Activated CD4-positive, alpha-beta T cell treated with anti-CD3 and anti-CD28 coated beads, Interleukin-2, amount 50 U/mL, for 4 hours (primary cell): Measurements from ENCODE around the gene OR2S2.
"Not testable (repeated sequence)": the region's sequence is repeated elsewhere in the genome, so short reads cannot be mapped to it uniquely, and the experiment has no call there.

Source experiments
- DNase-seq, 2 experiments: peaks; one replicate each; pipeline ENCODE4 v3.0.0-alpha.2; 2020

The OR2S2 gene, protein sequence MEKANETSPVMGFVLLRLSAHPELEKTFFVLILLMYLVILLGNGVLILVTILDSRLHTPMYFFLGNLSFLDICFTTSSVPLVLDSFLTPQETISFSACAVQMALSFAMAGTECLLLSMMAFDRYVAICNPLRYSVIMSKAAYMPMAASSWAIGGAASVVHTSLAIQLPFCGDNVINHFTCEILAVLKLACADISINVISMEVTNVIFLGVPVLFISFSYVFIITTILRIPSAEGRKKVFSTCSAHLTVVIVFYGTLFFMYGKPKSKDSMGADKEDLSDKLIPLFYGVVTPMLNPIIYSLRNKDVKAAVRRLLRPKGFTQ

DNA sequence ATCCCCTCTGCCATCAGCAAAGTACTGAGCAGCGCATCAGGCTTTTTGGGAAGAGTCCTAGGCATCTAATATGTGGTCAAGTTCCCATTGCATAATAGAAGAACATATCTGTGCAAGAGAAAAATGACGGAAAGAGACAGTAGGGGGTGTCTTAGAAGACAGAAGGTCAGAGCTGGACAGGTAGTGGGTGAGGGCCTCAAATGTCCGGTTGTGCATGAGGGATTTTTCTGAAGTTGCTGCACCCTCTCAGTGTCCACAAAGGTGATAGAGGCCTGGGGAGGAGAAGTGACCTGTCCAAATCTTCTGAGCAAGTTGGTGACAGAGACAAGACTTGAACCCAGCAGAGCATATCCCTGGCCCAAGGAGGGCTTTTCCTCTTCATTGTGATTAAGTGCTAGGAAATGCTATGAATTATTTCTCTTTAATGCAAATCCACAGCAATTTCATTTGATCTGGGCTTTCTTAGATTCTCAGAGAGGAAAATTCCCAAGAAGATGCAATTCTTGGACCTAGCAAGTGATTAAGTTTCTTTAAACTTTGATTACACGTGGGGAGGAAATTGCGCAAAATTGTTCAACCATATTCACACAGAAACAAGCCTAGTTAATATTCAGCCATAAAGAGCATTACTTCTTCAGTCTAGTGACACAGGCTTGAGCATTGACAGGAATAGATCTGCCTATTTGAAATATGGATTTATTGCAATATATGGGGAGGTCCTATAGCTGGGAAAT lies at the start of gene OR2S2:
TSS of gene OR2S2 (minus strand) at position 51 of the 734 bp plus-strand sequence. CDS start 56 bp downstream, outside the sequence.
- no peak for DNase-seq

DNA sequence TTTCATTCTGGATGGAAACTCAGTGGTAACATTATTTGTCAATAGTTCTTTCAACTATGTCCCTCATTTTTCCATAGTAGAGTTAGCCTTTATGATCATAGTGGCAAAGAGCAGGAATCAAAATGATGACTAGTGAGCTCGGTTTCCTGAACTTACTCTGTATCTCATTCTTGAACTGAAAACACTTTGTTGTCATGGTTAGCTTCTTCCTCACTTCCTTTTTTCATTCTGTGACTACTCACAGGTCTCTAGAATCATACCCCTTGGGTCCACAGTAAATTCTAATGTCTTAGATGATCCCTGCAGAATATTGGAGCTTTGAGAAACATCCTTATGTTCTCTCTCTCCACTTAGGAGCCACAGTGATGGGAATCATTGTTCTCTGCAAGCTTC lies 49.4 kb upstream of the OR2S2 start:
- DNase-seq: no peak

DNA sequence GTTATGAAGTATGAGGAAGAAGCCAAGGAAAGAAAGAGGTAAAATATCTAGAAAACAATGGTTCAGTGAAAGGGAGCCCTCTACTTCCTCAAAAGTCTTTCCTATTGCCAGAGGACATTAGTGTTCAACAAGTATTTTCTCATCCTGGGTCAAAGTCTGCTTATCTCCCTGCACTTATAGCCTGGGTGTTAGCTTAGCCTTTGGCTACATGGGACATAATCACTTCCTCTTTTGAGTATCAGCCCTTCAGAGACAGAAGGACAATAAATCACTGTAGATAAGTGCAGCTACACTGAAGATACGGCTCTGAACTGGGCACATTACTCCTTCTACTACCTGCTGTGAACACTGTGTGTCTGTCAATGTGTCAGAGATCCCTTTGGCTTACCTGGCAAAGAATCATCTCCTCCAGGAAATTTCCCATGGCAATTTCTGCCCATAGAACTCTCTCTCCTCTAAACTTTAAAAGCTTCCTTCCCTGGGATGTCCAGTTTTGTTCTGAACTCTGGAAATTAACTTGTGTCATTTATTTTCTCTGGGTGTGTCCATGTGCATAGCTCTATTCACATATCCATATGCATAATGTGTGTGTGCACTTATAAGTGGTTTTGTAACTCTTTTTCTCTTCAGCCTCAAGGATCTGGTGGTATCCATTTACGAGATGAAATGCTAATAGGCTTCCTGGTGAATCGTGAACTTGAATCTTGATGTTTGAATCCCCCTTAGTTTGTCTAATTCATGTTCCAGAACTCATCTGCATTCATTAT lies 48.8 kb upstream of the OR2S2 start:
- DNase-seq: no peak

GRCh38 chr9:36005891-36006290 lies 47.9 kb upstream of the OR2S2 start:
- no peak for DNase-seq

DNA sequence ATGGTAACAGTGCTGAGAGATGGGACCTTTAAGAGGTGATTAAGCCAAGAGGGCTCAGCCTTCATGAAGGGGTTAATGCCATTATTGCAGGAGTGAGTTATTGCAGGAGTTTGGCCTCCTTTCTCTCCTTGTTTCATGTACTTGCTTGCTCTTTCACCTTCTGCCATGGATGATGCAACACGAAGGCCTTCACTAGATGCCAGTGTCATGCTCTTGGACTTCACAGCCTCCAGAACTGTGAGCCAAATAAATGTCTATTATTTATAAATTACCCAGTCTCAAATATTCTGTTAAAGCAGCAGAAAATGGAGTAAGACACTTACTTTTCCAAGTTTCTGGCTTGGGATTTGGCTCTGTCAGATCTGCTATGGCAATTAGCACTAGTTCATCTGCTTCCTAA lies 40.4 kb upstream of the OR2S2 start:
- no peak for DNase-seq

DNA sequence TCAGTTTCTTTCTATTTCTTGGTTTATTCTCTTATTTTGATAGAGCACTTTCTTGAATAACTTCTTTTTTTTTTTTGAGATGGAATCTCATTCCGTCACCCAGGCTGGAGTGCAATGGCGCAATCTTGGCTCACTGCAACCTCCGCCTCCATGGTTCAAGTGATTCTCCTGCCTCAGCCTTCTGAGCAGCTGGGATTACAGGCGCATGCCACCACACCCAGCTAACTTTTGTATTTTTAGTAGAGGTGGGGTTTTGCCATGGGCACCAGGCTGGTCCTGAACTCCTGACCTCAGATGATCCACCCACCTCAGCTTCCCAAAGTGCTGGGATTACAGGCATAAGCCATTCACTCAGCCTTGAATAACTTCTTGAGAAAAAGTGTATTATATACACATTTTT lies 39.1 kb upstream of the OR2S2 start:
- not testable (repeated sequence) for DNase-seq

- no peak for DNase-seq
Measured at GRCh38 chr9:35996358-35996970, 38.5 kb upstream of the OR2S2 start.

GRCh38 chr9:35994959-35995358 lies 37.0 kb upstream of the OR2S2 start:
- DNase-seq: no peak

DNA sequence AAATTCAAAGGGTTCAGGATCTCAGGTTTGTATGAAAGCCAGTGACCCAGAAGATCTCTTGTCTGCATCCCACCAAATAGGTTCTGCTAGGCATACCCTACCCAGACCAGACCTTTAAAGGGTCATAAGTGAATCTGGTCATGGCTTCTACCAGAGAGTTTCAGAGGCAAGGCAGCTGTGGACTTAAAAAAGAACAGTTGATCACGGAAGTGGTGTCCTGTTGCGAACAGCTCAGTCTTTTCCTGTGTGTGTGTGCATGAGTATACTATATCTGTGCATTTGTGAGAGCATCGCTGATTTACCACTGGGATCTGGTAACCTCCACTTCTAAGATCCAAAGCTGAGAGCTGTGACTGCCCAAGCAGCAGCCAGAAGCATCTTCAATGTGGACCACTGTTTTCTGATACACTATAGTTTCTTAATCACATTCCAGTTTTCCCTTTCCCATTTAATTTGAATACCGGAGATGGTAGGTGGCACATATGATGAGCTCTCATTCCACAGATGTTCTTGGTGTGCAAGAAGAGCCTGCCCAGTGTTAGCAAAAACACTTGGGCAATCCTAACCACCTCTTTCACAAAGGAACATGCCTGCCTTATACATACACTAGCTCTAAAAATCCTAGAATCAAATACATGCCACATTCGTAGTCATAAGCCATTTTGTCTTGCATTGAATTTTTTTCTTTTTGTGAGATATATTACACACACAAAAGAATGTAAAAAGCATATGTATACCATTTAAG lies 36.2 kb upstream of the OR2S2 start:
- no peak for DNase-seq

- not testable (repeated sequence) for DNase-seq
Measured at GRCh38 chr9:35993136-35993535, 35.2 kb upstream of the OR2S2 start.

DNA sequence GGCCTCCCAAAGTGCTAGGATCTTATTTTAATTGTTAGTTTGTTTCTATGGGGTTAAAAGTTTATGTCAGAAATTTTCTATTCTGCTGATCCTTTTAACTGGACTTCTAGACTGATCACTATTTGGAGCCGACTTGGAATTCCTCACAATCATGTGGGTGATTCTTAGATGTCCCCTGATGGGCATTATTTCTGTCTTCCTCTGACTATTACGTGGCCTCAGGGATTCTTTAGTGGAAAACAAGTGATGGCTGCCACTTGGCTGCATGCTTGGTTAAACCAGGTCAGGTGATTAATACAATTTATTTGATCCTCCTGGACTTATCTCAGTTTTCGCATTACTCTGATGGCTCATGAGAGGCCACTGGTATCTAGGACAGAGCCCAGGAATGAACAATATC lies 32.2 kb upstream of the OR2S2 start:
- DNase-seq: no peak

GRCh38 chr9:35984021-35984420 lies 26.1 kb upstream of the OR2S2 start:
- no peak for DNase-seq

DNA sequence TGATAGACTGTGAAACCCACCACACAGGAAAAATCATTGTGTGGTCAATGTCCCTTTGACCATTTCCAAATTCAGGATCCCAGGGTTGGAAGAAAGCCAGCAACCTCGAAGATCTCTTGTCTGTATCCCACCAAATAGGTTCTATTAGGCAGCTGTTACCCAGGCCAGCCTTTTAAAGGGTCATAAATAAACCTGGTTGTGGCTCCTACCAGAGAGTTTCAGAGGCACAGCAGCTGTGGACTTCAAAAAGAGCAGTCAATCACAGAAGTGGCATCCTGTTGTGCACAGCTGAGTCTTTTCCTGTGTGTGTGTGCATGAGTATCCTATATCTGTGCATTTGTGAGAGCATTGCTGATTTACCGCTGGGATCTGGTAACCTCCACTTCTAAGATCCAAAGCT lies 23.7 kb upstream of the OR2S2 start:
- no peak for DNase-seq

- DNase-seq: no peak
Measured at GRCh38 chr9:35980289-35981011, 22.5 kb upstream of the OR2S2 start.

- no peak for DNase-seq
Measured at GRCh38 chr9:35978792-35979191, 20.8 kb upstream of the OR2S2 start.

- no peak for DNase-seq
Measured at GRCh38 chr9:35976726-35977125, 18.8 kb upstream of the OR2S2 start.

DNA sequence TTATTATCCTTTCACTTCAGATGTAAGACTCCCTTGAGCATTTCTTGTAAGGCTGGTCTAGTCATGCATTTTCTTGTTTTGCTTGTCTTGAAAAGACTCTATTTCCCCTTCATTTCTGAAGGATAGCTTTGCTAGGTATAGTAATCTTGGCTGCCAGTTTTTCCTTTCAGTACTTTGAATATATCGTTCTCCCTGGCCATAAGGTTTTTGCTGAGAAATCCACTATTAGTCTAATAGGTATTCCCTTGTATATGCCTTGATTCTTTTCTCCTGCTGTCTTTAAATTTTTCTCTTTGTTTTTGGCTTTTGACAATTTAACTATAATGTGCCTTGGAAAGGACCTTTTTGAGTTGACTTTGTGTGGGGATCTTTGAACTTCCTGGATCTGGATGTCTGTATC lies 16.8 kb upstream of the OR2S2 start:
- no peak for DNase-seq

DNA sequence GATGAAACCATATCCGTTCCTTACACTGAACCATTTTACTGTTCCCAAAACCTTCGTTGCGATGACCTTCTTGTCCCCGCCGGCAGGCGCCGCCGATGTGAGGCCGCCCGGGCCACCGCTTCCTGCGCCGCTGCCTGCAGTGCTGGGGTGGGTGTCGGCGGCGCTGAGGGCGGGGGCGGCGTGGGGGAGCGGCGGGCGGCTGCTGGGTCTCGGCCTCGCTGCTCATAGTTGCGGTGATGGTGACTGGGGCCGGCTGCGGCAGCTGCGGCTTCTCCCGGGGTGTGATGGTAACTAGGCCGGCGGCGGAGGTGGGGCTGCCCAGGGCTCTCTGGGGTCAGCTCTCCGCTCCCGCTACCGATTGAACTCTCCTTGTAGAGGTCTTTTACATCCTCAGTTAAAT lies 14.1 kb upstream of the OR2S2 start:
- peak; percentile 24 to 25 for DNase-seq

DNA sequence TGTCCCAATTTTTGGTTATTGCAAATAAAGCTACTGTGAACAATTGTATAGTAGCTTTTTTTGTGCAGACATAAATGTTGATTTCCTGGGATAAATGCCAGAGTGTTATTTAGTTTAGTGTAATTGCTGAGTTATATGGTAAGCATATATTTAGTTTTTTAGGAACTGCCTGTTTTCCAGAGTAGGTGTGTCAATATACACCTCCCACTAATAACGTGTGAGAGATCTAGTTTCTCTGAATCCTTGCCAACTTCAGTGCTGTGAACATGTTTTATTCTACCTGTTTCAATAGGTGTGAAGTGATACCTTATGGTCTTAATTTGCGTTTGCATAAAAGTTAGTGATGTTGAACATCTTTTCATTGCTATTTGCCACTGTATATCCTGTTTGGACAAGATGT lies 9.1 kb upstream of the OR2S2 start:
- no peak for DNase-seq

- no peak for DNase-seq
Measured at GRCh38 chr9:35966433-35966832, 8.5 kb upstream of the OR2S2 start.

GRCh38 chr9:35965011-35965410 lies 7.1 kb upstream of the OR2S2 start:
- DNase-seq: no peak
